ENCODE measurements around the gene AIM2.
"Not testable (repeated sequence)": the region's sequence is repeated elsewhere in the genome, so short reads cannot be mapped to it uniquely, and the experiment has no call there.

Gene AIM2

GRCh38 chr1:159076438-159077119 lies at the start of gene AIM2:
Gene AIM2 (minus strand): TSS chr1:159076766. CDS start chr1:159073499, 3,267 bp downstream.
- peak in 1 of 2 donors; percentile 13 for DNase-seq (ENCODE audit: low read depth in 2 of 2)

- DNase-seq (ENCODE audit: low read depth in 2 of 2): no peak
Measured at GRCh38 chr1:159123587-159123986, 47.0 kb upstream of the AIM2 start.

- DNase-seq (ENCODE audit: low read depth in 2 of 2): no peak
Measured at GRCh38 chr1:159122005-159122621, 45.5 kb upstream of the AIM2 start.

GRCh38 chr1:159121526-159121925 lies 45.0 kb upstream of the AIM2 start:
- DNase-seq (ENCODE audit: low read depth in 2 of 2): no peak

- no peak for DNase-seq (ENCODE audit: low read depth in 2 of 2)
Measured at GRCh38 chr1:159120317-159120716, 43.8 kb upstream of the AIM2 start.

- DNase-seq (ENCODE audit: low read depth in 2 of 2): no peak
Measured at GRCh38 chr1:159113596-159114433, 37.2 kb upstream of the AIM2 start.

- not testable (repeated sequence) for DNase-seq (ENCODE audit: low read depth in 2 of 2)
Measured at GRCh38 chr1:159103021-159103420, 26.5 kb upstream of the AIM2 start.

GRCh38 chr1:159100589-159100988 lies 24.0 kb upstream of the AIM2 start:
- DNase-seq (ENCODE audit: low read depth in 2 of 2): no peak

- no peak for DNase-seq (ENCODE audit: low read depth in 2 of 2)
Measured at GRCh38 chr1:159098596-159098995, 22.0 kb upstream of the AIM2 start.

- DNase-seq (ENCODE audit: low read depth in 2 of 2): no peak
Measured at GRCh38 chr1:159092036-159092760, 15.6 kb upstream of the AIM2 start.

- DNase-seq (ENCODE audit: low read depth in 2 of 2): no peak
Measured at GRCh38 chr1:159091607-159092031, 15.1 kb upstream of the AIM2 start.

- DNase-seq (ENCODE audit: low read depth in 2 of 2): no peak
Measured at GRCh38 chr1:159091180-159091560, 14.6 kb upstream of the AIM2 start.

- DNase-seq (ENCODE audit: low read depth in 2 of 2): no peak
Measured at GRCh38 chr1:159090286-159091179, 14.0 kb upstream of the AIM2 start.

GRCh38 chr1:159089184-159089791 lies 12.7 kb upstream of the AIM2 start:
- DNase-seq (ENCODE audit: low read depth in 2 of 2): no peak

GRCh38 chr1:159088546-159089183 lies 12.1 kb upstream of the AIM2 start:
- no peak for DNase-seq (ENCODE audit: low read depth in 2 of 2)

GRCh38 chr1:159088050-159088449 lies 11.5 kb upstream of the AIM2 start:
- no peak for DNase-seq (ENCODE audit: low read depth in 2 of 2)

GRCh38 chr1:159084867-159085266 lies 8.3 kb upstream of the AIM2 start:
- DNase-seq (ENCODE audit: low read depth in 2 of 2): no peak

GRCh38 chr1:159084152-159084551 lies 7.6 kb upstream of the AIM2 start:
- DNase-seq (ENCODE audit: low read depth in 2 of 2): no peak

- DNase-seq (ENCODE audit: low read depth in 2 of 2): no peak
Measured at GRCh38 chr1:159083013-159083412, 6.4 kb upstream of the AIM2 start.

- DNase-seq (ENCODE audit: low read depth in 2 of 2): no peak
Measured at GRCh38 chr1:159081626-159082025, 5.1 kb upstream of the AIM2 start.
